Smooth muscle cell of the coronary artery (primary cell): ENCODE results near the gene ZNF91. TPM values are rescaled to one million over a fixed set of nuclear protein-coding genes. Genes with fewer than 3 reads are reported as not detected.

Experiments used
- total RNA-seq: library from RNA; depleted of rRNA; stranded (reverse); fragments of >200 nt; gene quantifications from 2 replicates; pipeline ENCODE4 v1.2.3, GENCODE V29; 2014; ENCODE audit warnings: low replicate concordance

Gene ZNF91
- total RNA-seq: 7.5 and 12.6 TPM in 2 replicates

GRCh38 chr19:23395041-23395721 is at the start of gene ZNF91:
ZNF91 (minus strand) TSS chr19:23395471; CDS start chr19:23395354, 117 bp downstream.

Other genes starting within 250 kb of the ZNF91 start
- 2.0 and 3.8 TPM in 2 replicates for gene ZNF724, start 145.1 kb downstream of the ZNF91 start, total RNA-seq